ENCODE results near the gene SSBP3.

SSBP3 gene

DNA sequence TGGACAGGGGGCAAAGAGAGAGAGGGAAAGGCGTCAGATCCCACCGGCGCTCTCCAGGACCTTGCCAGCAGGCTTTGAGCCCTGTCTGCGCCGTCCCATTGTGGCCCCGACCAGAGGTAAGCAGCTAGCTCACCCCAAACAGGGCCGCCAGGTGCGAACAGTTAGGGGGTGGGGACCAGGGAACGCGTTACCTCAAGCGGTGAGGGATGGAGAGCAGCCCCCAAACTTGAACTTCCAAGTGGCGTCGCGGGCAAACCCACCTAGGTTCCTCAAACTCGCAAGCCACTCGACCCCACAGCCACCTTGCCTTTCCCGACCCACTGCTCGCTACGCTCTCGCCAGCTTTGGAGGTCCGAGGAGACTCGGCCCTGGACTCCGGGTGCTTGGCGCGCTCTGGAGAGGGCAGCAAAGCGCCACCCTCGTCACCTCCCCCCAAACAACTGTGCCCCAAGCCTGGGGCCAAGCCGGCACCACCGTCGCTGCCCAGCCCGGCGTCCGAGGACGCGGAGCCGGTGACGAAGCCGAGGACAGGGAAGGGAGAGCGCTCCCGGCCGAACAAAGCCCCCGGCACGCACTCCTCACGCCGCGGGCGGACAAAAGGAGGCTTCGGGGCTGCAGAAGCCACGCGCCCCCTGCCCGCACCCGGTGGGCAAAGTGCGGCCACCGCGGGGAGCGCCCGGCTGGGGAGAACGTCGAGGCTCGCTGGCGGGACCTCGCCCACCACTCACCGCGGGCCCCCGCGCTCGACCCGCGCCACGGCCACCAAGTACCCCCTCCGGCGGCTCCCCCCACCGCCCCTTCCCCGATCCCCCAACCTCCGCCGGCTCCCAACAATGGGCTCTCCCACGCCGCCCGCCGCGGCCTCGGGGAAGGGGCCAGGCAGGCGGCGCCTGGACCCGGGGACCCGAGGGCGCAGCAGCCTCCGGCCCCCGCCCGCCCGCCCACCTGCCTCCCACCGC is 976 bp downstream of the SSBP3 start:
- H3K4me3 ChIP-seq (ENCODE audit: low read depth, low read length), result peak overlapping the region; percentile 66
- TF ChIP-seq CTCF (IDR thresholded peaks at IDR 0.05; ENCODE audit: control insufficient read depth, extremely low read depth, insufficient read depth), result no peak
- DNase-seq (ENCODE audit: low read depth), result no peak

DNA sequence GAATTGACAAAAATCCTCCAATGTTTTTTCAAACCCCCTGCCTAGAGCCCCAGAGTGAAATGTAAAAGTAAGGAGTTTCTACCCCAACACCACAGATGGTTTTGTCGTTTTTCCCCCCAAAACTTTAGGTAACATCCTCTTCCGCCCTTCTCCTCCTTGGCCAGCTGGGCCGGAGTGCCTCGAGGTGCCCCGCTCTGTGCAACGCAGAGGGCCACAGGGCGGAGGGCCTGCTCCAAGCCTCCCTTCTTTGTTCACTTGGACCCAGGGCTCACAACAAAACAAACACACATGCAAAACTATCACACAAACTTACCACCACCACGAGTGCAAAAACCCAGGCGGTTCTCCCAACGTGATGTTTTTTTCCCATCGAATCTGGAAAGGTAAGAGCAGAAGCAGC is 1.9 kb downstream of the SSBP3 start:
- TF ChIP-seq CTCF (IDR thresholded peaks at IDR 0.05; ENCODE audit: control insufficient read depth, extremely low read depth, insufficient read depth), result no peak

GRCh38 chr1:54403808-54404261 is 2.4 kb downstream of the SSBP3 start:
- TF ChIP-seq CTCF (IDR thresholded peaks at IDR 0.05; ENCODE audit: control insufficient read depth, extremely low read depth, insufficient read depth), result no peak
- DNase-seq (ENCODE audit: low read depth), result no peak
- no peak overlapping the region for H3K4me3 ChIP-seq (ENCODE audit: low read depth, low read length)

More for the DNA sequence above, 1.9 kb downstream of the SSBP3 start:
- peak overlapping the region; percentile 66; the same call in 1 of the 2 replicates for H3K4me3 ChIP-seq (ENCODE audit: low read depth, low read length)
- DNase-seq (ENCODE audit: low read depth), result no peak

DNA sequence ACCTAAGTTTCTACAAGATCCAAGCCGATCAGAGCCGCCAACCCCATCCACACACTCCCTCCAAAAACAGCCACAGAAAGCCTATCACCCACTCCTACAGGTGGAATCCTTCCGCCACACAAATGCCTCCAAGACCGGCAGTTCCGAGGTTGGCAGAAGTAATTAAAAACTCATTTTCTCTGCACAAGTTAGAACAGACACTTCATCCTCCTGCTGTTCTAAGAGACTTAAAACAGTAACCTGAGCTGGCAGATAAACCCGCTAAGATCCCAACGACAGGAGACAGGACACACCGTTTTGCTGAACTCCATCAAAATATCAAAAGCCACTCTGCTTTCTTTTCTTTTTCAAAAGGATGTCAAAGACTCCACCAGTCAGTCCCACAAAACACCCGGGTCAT is 2.8 kb downstream of the SSBP3 start:
- no peak overlapping the region for H3K4me3 ChIP-seq (ENCODE audit: low read depth, low read length)
- no peak for TF ChIP-seq CTCF (IDR thresholded peaks at IDR 0.05; ENCODE audit: control insufficient read depth, extremely low read depth, insufficient read depth)
- DNase-seq (ENCODE audit: low read depth), result no peak

GRCh38 chr1:54402896-54403295 is 3.3 kb downstream of the SSBP3 start:
- DNase-seq (ENCODE audit: low read depth), result no peak
- peak; percentile 6; the same call in 1 of the 2 replicates for TF ChIP-seq CTCF (IDR thresholded peaks at IDR 0.05; ENCODE audit: control insufficient read depth, extremely low read depth, insufficient read depth)
- H3K4me3 ChIP-seq (ENCODE audit: low read depth, low read length), result peak overlapping the region; percentile 14; the same call in 1 of the 2 replicates

- no peak overlapping the region for H3K4me3 ChIP-seq (ENCODE audit: low read depth, low read length)
- TF ChIP-seq CTCF (IDR thresholded peaks at IDR 0.05; ENCODE audit: control insufficient read depth, extremely low read depth, insufficient read depth), result no peak
- no peak for DNase-seq (ENCODE audit: low read depth)
Measured at GRCh38 chr1:54401799-54402198, 4.4 kb downstream of the SSBP3 start.
